ENCODE measurements around the gene PRLHR.

The PRLHR gene

DNA sequence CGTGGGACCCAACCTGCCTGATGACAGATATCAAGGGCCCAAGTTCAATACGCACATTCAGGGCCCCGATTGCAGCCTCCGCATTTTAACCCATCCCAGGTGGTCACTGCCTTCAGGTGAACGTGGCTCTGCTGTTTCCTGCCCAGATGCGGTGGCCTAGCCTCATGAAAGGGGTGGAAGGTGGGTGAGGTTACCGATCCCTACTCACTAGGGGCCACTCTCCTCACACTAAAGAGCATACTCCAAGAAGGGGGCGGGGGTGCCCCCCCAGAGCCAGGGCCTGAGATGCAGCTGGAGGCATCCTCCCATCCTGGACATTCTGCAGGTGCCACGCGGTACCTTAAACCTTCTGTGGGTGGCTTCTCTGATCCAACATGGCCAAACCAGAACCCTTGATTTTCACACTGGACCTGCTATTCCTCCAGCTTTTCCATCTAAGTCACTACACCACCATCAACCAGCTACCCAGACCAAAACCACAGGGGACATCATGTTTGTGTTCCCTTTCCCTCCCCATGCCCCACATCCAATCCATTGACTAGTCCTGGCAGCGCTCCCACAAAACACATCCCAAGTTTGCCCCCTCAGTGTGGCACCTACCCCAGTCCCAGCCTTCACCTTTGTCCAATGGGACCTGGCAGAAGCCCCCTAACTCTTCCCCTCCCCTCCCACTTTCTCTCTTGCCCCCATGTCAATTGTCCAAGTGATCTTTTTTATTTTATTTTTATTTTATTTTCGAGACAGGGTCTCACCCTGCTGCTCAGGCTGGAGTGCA lies 30.0 kb downstream of the PRLHR start:
- no peak overlapping the region for H3K4me3 ChIP-seq (ENCODE audit: low read depth, low read length)
- DNase-seq (ENCODE audit: low read depth) = no peak
- TF ChIP-seq, protein P1, sequence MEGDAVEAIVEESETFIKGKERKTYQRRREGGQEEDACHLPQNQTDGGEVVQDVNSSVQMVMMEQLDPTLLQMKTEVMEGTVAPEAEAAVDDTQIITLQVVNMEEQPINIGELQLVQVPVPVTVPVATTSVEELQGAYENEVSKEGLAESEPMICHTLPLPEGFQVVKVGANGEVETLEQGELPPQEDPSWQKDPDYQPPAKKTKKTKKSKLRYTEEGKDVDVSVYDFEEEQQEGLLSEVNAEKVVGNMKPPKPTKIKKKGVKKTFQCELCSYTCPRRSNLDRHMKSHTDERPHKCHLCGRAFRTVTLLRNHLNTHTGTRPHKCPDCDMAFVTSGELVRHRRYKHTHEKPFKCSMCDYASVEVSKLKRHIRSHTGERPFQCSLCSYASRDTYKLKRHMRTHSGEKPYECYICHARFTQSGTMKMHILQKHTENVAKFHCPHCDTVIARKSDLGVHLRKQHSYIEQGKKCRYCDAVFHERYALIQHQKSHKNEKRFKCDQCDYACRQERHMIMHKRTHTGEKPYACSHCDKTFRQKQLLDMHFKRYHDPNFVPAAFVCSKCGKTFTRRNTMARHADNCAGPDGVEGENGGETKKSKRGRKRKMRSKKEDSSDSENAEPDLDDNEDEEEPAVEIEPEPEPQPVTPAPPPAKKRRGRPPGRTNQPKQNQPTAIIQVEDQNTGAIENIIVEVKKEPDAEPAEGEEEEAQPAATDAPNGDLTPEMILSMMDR (conservative IDR thresholded peaks at IDR 0.05; ENCODE audit: low read depth, low read length) = no peak

DNA sequence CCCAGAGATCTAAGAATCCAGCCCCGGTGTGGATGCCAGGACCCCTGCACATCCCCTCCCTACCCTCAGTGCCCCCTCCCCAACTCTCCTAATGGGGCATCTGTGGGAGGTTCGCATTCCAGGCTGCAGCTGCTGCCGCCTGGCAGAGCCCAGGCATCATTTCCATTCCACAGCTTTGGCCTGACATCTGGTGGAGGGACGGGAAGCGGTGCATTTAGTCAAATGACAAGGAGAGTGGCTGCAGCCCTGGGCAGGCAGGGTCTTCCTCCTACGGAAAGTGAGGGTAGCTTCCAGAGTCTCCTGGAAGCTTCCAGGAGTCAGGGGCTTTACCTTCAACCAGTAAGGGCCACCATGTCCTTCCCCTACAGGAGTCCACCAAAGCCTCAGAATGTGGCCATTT lies 30.8 kb downstream of the PRLHR start:
- TF ChIP-seq, protein P1 (conservative IDR thresholded peaks at IDR 0.05; ENCODE audit: low read depth, low read length) = peak; percentile 30
- no peak overlapping the region for H3K4me3 ChIP-seq (ENCODE audit: low read depth, low read length)
- no peak for DNase-seq (ENCODE audit: low read depth)

DNA sequence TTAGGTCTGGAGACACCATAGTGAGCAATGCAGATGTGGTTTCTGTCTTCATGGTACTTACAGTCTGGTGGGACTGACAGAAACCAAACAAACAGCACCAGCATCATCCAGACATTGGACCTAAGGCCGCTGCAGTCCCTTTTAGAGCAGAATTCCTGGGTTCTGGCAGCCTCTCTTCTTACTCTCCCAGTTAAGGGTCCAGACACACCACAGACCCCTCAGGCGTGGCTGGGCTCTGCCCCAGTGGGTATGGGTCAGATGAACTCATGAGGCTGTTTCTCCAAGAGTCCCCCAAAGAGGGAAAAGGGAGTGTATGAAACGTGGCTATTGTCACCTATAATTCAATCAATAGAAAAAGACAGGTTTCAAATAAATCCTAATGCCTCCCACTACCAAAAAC lies 31.3 kb downstream of the PRLHR start:
- no peak for DNase-seq (ENCODE audit: low read depth)
- no peak overlapping the region for H3K4me3 ChIP-seq (ENCODE audit: low read depth, low read length)
- TF ChIP-seq, protein P1 (conservative IDR thresholded peaks at IDR 0.05; ENCODE audit: low read depth, low read length) = no peak

DNA sequence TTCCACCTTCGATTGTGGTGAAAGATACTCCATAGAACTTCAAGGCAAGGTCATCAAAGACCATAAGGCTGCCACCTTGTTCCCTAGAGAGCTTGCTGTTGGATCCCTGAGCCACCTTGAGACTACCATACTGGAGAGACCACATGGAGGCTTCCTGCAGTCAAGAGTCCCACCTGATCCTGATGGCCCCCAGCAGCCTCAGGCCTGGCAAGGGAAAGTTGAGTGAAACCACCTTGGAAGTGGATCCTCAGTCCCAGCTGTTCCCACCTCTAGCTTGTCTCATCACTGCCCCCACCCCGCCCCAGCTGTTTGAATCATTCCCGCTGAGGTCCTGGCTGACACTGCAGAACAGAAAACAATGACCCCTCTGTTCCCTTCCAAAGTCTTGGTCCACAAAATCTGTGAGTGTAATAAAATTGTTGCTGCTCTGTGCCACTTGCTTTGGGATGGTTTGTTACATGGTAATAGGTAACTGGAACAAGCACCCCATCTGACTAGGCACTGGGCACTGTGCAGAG lies 32.0 kb downstream of the PRLHR start:
- TF ChIP-seq, protein P1 (conservative IDR thresholded peaks at IDR 0.05; ENCODE audit: low read depth, low read length) = no peak
- no peak for DNase-seq (ENCODE audit: low read depth)

DNA sequence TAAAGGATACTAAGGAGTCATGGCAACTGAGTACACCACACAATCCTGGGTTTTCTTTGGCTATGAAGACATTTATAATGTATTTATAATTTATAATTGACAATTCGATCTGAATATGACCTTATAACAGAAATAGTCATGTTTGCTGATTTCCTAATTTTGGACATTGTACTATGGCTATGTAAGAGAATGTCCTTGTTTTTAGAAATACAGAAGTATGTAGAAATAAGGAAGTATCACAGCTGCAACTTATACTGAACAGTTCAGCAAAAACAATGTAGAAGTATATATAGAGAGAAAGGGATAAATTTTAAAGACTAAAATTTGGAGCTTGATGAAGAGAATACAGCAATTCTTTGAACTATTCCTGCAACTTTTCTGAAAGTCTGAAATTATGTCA lies 32.6 kb downstream of the PRLHR start:
- DNase-seq (ENCODE audit: low read depth) = no peak
- TF ChIP-seq, protein P1 (conservative IDR thresholded peaks at IDR 0.05; ENCODE audit: low read depth, low read length) = no peak
- no peak overlapping the region for H3K4me3 ChIP-seq (ENCODE audit: low read depth, low read length)

More for the DNA sequence above, 32.0 kb downstream of the PRLHR start:
- H3K4me3 ChIP-seq (ENCODE audit: low read depth, low read length) = no peak overlapping the region

DNA sequence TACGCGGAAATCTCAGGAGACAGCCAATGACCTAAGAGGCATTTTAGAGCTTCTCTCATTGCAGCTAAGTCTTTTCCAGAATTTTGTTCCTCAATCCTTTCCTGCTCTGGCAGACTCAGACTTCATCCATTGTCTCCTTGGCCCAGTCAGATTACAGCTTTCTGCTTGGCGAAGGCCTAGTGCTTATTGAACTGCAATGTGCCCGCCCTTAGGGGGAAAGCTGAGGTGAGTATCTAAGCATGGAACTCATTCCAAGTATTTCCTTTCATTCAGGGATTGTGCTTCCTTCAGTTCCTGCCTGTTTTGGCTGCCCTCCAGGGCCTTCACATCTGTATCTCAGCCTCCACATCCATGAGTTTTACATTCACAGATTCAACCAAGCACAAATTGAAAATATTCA lies 37.5 kb downstream of the PRLHR start:
- no peak overlapping the region for H3K4me3 ChIP-seq (ENCODE audit: low read depth, low read length)
- TF ChIP-seq, protein P1 (conservative IDR thresholded peaks at IDR 0.05; ENCODE audit: low read depth, low read length) = no peak
- DNase-seq (ENCODE audit: low read depth) = no peak

All from choroid plexus epithelial cell (primary cell).